NCI-H510A (cell line): ENCODE measurements around the gene MKNK1.

Experiments used
- DNase-seq: peaks from one replicate; lab custom pipeline; 2025; lab: John Stamatoyannopoulos, UW

Gene MKNK1

DNA sequence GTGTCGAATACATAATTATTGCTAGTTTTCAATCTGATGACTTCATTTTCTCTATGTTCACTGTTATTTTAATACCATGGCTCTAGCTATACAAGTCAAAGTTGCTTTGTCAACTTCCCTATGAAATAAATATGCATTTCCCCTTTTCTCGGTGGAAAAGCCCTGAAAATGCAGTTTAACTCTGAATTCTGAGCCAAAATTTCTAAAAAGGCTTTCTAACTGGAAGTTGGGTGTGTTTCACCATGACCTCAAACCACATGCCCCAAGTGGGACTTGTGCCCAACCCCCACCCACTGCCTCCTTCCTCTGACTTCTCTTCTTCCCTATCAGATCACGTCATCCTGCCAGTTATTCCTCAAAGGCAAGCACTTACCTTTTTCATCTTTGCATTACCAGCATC lies 8.9 kb downstream of the MKNK1 start:
- DNase-seq, result no peak

DNA sequence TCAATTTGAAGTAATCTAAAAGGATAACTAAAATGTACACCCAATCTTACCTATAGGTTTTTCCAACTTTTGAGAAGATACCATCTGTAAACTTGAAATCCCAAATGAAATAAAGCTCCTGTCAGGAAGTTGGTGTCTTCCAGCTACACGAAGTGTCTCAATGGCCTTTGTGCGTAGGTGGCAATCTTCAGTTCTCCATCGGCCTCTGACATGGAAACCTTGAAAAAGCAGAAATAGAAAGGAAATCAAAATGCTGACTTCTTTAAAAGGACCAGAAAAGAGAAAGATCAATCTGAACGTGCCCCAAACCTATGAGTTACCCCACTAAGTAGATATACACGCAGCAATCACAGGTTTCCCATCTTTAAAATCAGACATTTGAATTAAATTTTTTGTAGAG lies 10.0 kb downstream of the MKNK1 start:
- no peak for DNase-seq

DNA sequence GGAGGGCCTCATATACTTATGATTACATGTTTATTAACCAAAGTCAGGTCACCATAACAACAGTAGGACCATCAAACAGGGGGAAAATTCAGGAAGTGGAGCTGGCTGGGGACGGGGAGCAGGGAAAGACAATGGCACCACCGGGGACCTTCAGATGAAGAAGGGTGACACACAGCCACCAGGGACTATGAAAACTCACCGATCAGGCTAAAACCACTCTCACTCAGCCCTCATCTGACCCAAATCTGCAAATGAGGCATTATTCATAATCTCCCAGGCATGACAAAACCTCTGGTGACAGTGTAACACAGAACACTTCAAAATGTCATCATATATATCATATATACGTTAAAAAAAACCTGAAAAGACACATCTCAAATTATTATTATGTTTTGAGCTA lies 11.2 kb downstream of the MKNK1 start:
- DNase-seq, result no peak

DNA sequence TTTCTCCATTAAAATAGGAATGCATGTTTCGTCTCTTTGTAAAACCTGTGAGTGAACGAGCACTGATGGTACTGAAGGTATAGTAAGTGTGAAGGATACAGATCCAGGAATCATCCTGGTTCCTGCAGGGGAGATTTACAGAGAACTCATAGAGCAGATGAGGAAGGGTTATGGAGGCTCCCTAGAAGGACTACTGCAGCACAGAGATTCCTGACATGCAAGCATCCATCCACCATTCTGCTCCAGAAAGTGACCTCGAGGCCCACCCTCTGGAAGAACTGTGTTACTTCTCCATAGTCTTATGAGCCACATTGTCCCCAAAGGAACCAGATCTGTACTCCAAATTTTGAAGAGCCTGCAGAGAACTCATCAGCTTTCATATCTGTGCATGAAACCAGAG lies 14.5 kb downstream of the MKNK1 start:
- DNase-seq, result no peak

DNA sequence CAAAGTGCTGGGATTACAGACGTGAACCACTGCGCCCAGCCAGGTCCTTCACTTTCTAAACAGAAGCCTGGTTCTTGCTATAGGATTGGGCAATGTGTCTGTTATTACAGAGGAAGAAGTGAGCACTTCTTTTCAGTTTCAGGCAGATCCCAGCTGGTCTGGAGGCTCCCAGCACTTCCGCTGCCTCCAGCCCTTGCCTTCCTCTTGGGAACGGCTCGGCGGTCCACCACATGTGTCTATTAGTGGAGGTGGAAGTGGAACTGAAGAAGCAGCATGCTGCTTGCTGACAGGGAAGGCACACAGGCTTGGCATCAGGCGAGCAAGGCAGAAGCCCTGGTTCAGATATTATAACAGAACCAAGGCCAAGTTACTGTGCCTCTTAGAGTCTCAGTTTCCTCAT lies 17.0 kb downstream of the MKNK1 start:
- no peak for DNase-seq

DNA sequence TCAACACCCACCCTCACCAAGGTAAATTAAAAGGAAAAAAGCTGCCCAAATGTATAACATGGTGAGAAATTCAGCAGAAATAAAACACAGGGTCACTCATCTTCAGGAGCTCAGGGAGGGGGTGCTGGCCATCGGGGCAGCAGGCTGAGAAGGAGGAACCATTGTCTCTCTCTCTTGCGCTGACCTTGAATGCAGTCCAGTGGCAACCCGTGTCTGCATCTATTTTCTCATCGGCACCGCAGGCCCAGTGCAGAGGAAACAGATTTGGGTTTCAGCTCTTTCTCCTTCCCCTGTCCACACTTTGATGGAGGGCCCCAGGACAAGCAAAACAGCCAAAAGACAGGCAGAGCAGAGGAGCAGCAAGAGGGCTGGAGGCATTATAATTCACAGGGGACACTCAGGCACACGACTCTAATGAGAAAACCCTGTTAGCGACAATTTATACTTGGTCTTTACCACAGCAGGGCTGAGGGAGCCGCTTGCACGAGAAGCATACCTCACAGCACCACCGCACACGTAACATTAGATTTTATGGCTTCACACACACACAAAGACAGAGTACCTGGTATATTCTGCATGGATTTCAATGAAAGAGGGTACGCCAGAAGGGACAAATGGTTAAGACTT lies 18.6 kb downstream of the MKNK1 start:
- DNase-seq, result no peak

DNA sequence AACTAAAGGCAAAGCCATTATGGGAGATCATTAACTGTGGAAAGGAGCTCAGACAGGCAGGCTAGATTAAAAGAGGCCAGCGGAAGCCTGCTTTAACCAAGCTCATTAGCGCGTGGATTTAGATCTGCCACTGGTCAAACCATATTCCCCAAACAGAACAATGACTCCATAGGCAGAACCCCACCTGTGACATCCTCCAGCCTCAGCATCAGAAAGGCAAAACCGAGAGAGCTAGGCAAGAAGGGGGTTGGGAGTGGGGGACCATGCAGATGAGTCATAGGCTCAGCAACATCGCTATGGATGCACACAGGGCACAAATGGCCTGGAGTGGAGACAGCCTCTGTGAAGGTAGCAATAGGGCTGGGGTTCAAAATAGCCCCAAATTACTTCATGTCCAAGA lies 20.6 kb downstream of the MKNK1 start:
- no peak for DNase-seq

DNA sequence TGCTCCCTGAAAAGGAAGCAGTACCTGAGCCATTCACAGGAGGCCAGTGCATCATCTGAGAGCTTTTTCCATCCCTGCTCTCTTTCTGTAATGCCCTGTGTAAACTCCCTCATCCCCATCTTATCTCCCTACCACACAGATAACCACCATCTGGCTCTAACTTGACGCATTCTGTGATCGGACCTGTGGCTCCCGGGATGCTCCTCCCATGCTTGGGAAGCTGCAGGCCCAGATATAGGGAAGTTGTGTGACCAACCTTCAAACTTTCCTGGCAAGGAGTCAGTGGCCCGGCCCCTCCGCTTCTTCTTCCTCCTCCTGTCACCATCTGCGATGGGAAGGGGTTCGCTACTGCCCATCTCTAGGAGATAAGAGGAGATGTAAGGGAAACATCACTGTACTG lies 21.1 kb downstream of the MKNK1 start:
- DNase-seq, result no peak

DNA sequence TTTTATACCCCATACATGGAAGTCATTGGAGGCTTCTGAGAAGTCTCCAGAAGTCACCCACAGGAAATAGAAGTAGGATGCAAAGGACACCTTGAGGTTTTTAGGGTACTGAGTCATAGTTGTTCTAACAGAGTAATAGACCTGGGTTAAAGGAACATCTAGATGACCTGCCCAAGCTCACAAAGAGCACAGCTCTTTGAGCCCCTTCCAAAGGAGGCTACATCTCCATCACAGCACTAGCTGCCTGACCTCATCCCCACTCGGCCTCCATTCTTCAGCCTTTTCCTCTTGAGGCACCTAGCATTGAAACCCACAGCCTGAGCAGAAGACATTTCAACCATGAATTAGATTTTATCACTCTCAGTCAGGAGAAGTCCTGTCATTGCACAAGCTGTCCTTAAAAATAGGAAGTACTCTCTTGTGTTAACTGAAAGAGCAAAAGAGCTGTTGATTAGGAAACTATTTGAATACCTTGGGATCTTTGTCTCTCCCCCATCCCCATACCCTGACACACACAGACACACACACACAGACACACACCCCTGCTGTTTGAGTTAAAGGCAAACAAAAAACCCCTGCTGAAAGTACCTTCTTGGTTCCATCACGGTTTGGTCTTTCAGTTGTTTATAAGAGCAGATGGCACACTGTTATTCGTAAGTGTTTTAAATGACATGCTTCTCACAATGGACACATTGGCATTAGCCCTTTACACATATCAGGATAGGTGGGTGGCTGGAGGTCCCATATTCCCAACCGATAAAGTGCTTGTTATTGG lies 22.2 kb downstream of the MKNK1 start:
- no peak for DNase-seq

DNA sequence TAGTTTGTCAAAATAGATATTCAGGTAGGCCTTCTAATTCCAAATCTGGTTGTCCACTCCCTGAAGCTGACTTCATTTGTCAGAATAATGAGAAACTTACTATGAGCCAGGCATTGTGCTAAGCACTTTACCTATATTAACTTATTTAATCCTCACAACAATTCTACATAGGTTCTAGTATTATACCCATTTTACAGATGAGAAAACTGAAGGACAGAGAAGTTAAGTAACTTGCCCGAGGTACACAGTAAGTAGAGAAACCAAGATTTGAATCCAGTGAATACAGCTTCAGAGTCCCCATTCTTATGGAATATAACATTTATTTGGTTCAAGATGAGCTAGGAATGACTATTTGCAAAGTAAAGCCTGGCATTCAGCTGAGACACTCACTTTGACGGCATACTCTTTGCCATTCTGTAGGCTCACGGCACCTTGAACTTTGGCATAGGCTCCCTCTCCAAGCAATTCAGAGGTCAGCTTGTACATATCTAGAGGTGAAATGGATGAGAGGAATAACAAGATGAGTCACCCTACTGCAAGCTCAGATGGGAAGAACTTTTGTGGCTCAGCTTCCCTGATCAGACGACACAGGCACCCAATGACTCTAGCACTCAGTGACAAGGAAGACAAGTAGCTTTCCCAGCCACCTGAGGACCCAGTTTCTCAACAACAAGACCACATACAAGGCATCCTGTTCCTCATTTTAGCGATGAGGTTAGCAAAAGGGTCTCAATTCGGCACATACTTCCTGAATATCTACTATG lies 23.7 kb downstream of the MKNK1 start:
- DNase-seq, result no peak

DNA sequence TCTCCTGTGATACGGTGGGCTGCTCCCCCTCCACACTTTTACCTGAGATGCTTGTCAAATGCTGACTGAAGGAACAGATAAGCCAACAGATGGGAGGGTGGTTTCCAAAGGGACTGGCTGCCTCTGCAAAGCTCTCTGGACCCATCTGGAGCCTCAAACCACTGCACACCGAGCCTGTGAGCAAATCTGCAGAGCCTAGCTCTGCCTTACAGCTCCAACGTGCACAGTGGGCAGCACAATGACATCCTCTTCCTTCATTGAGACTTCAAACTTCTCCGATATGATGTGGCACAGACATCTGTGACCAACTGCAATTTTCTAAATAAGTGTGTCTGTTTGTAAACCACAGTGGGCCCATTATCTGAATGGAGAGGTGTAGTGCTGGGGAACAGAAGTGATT lies 26.4 kb downstream of the MKNK1 start:
- DNase-seq, result no peak

DNA sequence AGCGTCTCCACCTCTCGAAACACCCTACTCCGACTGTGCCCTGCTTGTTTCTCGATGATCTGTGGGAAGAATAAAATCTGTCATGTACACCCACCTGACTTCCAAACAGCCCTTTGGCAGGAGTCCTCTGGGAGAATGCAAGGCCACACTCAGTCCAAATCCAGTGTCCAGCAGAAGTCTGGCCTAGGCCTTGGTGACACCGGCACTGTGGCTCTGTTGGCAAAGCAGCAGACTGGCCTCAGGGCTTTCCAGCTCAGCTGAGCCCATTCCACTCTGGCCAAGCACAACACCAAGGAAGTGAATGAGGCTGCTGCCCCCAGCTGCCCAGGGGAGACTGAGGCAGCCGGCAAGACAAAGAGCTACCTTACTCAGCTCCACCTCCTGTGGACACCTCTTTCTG lies 27.5 kb downstream of the MKNK1 start:
- no peak for DNase-seq

DNA sequence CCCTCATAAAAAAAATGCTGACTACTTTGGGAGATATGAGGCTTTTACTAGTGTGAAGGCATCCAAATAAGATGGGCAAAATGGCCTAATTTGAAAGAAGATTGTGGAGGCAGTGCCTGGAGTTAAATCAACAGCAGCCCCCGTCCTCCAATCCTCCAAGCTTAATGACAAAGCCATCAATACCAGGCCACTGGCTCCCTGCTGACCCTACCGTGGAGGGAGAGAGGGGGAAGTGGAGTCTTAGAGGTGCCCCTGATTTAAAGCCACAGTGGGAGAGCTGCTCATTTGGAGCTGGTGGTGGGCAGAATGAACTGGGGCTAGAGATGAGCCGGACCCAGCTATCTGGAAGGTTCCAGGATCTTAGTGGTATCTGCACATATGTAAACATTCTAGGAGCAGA lies 28.3 kb downstream of the MKNK1 start:
- DNase-seq, result no peak

DNA sequence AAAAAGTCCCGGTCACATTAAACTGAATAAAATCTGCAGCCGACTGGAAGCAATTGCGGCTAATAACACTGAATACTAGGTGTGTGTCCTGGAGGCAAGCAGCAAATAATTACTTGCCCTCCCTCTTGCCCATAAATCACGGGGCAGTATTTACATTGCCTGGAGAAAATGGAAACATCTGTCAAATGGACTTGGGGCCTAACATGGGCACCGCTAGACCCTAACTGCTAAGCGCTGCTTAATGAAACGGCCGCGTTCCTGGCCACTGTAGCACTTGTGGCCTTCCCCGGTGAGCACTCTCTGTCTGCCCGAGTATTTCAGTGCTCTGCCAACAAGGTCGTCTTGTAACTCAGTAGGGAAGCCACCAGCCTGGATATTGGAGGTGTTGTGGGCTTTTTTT lies 28.8 kb downstream of the MKNK1 start:
- DNase-seq, result no peak

DNA sequence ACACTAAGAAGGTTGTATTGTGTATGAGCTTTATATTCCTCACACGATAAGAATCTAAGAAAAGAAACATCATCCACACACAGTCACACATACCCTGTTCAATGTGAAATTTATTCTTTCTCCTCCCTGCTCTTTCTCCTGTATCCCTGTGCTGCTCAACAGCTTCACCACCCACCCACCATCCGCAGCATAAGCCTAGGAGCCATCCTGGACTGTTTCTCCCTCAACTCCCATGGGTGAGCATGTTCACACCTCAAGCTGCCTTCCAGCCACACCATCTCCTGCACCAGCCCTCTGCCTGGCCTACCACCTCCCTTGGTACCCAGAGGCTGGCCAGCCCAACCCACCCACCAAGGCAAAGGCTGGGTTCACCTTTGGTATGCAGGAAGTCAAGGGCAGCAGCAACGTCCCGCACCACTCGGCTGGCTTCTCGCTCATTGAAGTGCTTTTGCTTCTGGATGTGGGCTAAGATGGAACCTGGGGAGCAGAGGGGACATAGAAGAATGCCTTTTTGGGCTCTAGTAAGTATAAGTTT lies 32.3 kb downstream of the MKNK1 start:
- DNase-seq, result no peak

DNA sequence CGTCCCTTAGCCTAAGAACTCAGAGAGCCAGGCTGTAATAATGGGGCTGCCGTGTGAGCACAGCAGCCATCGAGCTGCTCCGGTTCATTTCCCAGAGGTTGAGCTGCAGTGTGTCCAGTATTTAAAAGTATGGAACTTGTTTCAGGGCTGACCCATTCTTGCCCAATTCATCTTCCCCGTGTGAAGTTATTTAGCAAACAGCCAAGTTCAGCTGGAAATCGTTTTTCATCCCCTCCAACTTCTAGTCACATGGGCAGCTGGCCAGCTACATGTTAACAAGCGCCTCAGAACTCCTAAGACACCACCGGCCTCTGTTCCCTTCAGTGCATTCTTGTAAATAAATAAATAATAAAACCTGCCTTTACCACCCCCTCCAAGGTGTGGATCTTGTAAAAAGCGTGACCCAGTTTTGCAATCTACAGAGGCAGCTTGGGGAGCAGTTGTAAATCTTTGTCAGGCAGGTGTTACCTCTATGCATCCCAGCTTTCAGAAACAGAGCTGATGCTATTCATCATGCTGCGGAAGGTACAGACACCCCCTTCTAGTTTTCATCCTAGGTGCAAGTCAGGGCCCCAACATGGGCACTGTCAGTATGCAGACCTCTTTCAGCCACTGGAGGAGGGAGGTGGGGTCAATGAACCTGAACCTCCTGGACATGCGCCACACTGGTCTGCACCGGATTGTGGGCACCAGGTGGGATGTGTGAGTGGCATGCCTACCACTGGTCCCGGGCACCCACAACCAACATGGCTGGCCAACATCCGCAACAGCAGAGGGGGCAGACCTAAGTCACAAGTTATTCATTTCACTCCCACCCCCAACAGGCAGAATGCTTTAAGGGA lies 34.0 kb downstream of the MKNK1 start:
- DNase-seq, result no peak

DNA sequence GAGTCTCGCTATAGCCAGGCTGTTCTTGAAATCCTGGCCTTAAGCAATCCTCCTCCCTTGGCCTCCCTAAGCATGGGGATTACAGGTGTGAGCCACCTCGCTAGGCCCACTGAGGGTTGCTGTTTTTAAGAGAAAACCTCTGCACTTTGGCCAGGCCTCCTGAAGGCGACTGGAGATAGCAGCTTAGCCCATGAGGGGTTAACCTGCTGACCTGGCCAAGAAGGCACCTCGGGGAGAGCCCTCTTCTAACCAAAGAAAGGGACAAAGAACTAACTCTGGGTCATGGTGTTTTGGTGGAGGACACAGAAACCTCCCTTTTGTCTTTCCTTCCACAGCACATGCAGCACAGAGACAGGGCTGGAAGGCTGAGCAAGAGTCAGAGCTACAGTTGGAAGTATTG lies 35.0 kb downstream of the MKNK1 start:
- DNase-seq, result no peak

DNA sequence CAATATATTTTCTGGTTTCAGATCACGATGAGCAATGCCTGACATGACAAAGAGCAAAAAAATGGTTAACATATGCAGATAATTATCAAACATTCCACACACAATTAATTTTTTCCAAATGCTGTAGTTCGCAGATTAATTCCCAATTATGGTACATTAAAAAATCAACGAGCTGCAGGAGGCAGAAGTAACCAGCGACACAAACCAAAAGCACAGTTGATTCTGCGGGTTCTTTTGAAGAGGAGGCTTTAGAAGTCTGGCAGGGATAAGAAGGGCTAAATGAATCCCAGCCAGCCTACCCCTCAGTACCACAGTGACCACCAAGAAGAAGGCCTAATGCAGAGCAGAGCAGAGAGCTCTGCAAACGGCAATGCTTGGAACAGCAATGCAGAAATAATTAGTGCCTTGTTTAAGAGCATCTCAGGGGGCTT lies 35.6 kb downstream of the MKNK1 start:
- no peak for DNase-seq

DNA sequence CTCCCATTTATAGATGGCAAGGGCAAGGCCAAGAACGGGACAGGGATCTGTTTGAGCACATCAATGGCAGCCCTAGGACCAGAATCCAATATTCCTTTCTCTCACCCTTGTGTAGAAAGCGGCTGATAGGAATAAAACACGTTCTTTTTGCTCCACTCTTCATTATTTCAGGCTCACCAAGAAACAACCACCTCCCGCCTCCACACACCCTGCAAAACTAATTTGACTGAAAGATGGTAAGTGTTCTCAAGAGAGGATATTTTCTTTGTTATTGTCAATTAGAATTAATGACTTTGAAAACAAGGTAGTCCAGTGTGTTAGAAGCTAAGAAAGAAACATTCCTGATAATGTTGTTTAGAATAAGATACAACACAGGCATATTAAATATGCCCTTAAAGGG lies 40.7 kb downstream of the MKNK1 start:
- no peak for DNase-seq

DNA sequence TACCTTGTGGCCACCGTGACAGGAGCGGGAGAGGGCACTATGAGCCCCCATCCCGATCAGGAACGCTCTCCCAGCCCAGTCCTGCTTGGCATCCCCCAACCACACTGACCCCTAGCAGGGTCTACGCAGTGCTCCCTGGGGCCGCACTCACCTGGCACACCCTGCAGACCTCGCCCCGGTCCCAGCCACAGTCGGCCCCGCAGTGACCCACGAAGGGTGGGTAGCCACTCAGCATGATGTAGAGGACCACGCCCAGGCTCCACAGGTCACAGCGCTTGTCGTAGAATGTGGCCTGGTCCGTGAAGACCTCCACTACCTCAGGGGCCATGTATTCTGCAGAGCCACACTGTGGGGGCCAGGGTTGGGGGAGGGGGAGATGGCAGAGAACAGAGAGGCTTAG lies 41.6 kb downstream of the MKNK1 start:
- no peak for DNase-seq

DNA sequence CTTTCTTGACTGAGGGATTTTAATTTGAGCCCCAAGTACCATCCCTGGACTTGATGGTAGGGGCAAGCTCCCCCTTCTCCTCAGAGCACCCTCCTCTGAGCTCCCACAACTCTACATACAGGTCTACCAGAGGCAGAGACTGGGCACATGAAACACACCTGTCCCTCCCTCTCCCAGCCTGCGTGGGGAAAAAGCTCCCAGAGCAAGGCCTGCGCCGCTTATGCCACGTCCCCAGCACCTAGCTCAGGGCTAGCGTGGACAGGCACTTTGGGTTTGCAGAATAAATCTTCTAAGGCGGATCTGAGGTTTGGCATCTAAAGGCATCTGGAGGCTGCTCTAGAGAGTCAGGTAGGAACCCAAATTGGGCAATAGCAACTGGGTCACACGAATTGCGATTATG lies 45.1 kb downstream of the MKNK1 start:
- no peak for DNase-seq
